NCI-H524 treated with DMSO at 0.1 percent for 48 hours (cell line): ENCODE measurements around the gene C11orf24.

ENCODE experiments used
- DNase-seq: peaks from one replicate; lab custom pipeline; 2025; lab: John Stamatoyannopoulos, UW

The C11orf24 gene

GRCh38 chr11:68270196-68271022 lies 1.4 kb downstream of the C11orf24 start:
- DNase-seq: no peak

DNA sequence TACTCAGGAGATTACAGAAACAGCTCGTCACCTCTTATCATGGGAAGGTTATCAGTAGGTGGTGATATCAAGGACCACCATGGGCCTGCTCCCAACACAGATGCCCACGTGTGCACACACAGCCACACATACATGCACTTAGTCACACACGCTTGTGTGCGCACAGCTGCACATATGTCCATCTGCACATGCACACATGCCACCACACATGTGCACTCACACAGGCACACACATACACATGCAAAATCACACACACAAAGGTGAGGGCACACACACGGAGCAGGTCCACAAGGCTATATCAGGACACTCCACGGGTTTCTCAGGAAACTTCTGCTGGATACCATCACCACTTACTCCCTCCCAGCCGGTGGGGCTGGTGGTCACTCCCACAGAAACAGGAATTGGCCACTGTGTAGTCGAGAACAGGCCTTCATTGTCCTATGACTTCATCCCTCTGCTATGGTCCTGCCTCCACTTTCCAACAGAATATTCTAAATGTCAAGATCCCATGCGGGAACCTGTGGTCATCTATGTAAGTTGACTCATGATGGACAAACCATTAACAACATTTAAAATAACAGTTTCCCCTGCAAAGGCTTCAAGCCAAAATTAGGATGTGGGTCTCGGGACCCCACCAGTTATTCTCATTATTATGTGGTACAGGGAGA lies 2.2 kb downstream of the C11orf24 start:
- no peak for DNase-seq

GRCh38 chr11:68267881-68268240 lies 3.9 kb downstream of the C11orf24 start:
- DNase-seq: no peak

- no peak for DNase-seq
These were observed 4.6 kb downstream of the C11orf24 start for GRCh38 chr11:68266936-68267880.

DNA sequence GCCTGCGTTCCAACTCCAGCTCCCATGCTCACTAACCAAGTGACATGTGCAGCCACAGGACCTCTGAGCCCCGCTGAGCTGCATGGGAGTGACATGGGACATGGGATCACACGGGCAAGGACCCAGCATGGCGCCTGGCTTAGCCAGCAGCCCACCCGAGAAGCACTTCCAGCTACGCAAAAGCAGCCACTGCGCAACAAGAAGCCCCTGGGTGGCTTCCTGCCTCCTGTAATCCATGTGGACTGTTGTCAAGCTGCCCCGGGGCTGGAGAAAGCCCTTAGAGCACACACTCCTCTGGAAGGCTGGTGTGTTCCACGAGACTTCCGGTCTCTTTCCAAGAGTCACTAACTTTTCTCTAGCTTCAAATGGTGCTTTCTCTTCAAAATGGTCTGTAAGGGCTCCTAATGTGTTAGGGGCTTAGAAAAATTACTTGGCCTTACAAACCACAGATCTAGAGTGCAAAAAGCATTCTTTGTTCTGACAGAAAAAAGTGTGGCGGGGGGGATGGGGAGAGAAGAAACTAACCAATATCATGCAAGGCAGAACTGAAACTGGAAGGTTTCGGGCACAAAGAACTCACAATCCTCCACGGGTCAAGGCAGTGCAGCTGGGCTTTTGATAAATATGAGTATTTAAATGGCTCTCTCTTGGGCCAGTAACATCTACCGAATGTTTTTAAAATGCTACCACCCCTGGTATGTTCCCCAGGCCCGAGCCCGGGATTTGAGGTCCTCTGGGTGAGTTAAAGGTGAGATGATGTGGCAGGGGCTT lies 5.5 kb downstream of the C11orf24 start:
- no peak for DNase-seq

DNA sequence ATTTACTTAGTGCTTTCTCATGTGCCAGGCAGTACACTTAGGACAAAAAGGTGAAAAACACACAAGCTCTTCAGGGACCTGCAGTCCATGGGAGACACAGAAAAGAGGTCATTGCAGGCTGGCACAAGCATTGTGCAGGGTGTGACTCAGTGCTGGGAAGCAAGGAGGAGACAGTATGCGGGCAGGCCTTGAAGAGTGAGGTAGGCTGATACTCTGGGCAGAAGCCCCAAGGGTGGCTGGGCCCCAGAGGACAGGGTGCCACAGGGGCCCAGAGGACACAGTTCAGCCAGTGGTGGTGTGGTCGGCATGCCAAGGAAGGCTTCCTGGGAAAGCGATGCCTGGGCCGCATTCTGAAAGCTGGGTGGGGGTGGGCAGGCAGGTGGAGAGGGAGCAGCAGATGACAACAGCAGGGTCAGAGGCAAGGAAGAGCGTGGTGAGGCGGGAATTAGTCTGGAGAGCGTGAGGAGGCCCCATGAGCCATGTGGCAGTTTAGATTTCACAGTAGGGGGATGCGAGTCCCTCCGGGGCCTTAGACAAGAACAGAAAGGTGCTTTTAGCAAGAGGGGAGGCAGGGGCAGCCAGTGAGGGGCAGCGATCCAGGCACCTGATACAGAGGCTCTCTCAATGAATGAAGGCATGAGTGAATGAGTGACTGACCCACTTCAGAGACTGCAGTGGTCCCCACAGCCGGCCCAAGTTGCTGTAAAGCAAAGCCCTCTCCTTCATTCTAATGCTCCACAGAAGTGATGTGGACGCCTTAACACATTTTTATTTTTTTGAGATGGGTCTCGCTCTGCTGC lies 6.8 kb downstream of the C11orf24 start:
- DNase-seq: no peak

GRCh38 chr11:68264244-68264643 lies 7.5 kb downstream of the C11orf24 start:
- DNase-seq: no peak

GRCh38 chr11:68263444-68264035 lies 8.2 kb downstream of the C11orf24 start:
- no peak for DNase-seq

DNA sequence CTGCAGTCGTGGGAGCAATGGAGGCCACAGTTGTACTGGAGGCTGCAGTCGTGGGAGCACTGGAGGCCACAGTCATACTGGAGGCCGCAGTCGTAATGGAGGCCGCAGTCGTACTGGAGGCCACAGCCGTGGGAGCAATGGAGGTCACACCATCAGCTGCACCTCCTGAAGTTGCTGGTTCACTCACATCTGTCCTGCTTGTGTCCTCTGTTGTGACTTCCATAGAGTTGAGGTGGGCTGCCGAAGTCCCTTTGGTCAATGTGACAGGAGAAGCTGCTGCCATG lies 9.3 kb downstream of the C11orf24 start:
- DNase-seq: no peak

DNA sequence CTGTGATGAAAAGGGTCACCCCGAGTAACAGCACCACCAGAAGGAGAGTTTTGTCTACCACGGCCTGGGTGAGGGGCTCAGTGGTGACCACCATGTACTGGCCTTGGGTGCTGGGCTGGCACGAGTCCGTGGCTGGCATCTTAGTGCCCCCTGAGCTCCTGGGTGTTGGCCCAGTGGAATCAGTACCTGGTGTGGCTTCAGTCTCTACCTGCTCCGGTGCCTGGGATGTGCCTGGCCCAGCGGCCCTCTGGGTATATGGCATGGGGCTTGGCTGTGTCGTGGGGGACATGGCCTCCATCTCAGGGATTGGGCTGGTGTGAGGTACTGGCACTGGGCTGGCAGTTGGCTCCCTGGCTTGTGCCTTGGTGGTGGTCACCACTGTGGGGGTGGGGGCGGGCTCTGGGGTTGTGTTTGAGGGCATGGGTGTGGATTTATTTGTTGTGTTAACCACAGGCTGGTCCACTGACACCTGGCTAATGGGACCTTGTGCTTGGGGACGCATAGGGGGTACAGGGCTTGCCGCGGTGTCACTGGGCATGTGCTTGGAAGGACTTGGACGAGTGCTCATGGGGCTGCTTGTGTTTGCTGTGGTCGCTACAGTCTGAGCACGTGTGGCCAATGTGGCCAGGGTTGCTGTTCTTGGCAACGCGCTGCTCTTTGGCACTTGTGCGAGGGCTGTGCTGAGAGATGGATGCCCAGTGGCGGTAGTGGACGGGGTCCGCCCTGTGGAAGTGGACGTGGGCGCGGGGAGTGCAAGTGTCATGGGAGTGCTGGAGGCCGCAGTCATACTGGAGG lies 9.8 kb downstream of the C11orf24 start:
- no peak for DNase-seq

- DNase-seq: no peak
These were observed 10.8 kb downstream of the C11orf24 start for GRCh38 chr11:68261006-68261405.

DNA sequence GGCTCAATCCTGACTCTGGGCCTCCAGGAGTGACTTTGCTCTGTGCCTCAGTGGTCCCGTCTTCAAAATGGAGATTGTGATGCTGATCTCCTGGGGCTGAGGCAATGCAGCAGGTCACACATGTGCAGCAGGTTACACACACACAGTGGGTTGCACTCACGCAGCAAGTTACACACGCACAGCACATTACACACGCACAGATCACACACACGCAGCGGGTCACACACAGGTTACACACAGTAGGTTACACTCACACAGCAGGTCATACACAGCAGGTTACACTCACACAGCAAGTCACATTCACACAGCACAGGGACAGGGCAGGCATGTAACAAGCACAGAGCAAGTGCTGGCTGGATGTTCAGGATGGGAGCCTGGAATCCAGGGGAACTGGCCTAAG lies 11.3 kb downstream of the C11orf24 start:
- no peak for DNase-seq

DNA sequence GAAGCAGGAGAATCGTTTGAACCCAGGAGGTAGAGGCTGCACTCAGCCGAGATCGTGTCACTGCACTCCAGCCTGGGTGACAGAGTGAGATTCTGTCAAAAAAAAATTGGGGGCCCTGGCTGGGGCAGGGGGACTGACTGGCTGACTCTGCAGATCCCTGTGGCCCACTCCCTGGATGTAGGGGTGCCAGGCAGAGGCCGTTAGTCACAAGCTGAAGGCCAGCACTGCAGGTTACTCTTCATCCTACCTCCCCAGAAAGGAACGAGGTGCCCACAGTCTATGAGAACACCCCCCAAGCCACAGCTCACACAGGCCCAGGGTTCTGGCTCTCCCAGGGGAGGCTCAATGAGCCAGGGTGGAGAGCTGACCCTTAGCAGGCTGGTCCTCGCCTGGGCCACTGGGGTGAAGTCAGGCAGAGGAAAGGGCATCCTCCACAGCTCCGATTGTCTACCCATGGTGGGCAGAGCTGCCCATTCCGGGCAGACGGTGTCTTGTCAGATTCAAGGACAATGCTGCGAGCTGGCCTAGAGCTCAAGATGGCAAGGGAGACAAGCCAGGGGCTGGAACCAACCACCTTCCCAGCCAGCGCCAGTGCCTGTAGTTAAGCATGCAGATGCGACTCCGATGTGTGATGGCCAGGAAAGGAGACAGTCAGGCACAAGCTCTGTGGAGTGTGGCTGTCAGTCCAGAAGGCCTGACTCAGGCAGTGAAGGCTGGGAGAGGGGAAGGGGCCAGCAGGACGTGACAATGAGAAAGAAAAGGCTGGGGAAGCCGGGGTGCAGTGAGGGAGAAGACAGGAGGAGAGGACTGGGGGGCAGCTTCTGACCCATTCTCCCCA lies 12.4 kb downstream of the C11orf24 start:
- DNase-seq: no peak

- DNase-seq: no peak
These were observed 13.4 kb downstream of the C11orf24 start for GRCh38 chr11:68258363-68258765.

DNA sequence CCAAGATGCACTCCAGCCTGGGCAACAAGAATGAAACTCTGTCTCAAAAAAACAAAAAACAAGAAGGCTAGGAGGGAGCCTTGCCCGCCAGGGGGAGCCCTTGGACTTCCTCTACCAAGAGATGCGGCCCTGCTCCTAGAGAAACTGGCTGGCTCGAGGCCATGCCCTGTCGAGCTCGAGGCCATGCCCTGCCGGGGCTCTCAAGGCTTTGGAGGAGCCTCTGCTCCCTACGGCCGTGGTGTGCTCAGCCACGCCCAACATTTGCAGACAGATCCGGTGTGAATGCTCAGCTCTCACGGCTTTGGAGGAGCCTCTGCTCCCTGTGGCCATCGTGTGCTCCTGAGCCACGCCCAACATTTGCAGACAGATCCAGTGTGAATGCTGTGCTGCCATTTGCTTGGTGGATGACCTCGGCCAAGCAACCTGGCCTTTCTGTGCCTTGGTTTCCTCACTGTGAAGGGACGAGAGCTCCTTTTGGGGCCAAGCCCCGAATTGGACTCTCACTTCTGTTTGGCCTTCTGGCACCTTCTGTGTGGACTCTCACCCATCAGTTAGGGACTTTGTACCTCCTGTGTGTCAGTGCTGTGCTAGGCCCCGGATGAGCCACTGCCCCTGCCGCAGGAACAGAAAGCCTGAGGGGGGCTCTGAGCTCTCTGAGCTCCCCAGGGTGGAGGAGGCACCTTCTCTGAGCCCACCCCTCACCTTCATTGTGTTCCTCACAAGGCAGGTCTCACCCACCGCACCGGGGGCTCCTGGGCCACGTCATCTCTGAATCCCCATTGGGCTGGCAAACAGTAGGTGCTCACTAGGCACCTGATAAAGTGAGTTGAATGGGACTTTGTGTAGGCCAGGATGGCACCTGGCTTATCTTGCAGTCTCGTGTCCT lies 14.1 kb downstream of the C11orf24 start:
- peak; percentile 6 for DNase-seq

DNA sequence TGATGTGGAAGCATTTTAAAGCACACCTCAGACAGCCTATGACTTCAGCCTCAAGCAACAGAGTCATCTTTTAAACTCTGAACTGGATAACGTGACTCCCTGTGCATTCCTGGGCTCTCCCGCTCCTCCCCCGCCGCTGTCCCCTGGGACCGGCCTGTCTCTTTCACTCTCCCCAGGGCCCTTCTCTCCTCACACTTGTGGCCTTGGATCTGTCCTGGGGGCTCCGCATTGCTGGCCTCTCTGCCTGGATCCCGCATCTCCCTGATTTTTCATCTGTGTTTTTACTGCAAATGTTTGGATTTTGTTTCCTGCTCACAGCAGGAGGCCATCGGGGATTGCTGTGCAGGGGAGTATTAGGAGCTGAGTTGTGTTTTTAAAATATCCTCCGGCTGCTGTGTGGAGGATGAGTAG lies 15.4 kb downstream of the C11orf24 start:
- DNase-seq: no peak

- DNase-seq: no peak
These were observed 16.2 kb downstream of the C11orf24 start for GRCh38 chr11:68255526-68255925.

- no peak for DNase-seq
These were observed 17.4 kb downstream of the C11orf24 start for GRCh38 chr11:68254421-68254820.
